WERI-Rb-1 (cell line): ENCODE results near the gene CALML6.

ENCODE experiments used
- DNase-seq: peaks from one replicate; pipeline ENCODE4 v3.0.0-alpha.2; 2020
- H3K27ac ChIP-seq: fragments of 250-450 bp; sonication (Bioruptor Pico); 2 replicates; pipeline ENCODE4 v1.5.1; 2020; ENCODE audit warnings: mild to moderate bottlenecking, moderate library complexity
- H3K27me3 ChIP-seq: fragments of 250-450 bp; sonication (Bioruptor Pico); 2 replicates; pipeline ENCODE4 v1.5.1; 2021; ENCODE audit warnings: mild to moderate bottlenecking, low read depth, moderate library complexity; ENCODE audit not compliant: insufficient read depth, severe bottlenecking
- H3K36me3 ChIP-seq: fragments of 250-450 bp; sonication (Bioruptor Pico); 2 replicates; pipeline ENCODE4 v1.5.1; 2020; ENCODE audit warnings: mild to moderate bottlenecking, moderate library complexity
- H3K4me3 ChIP-seq: 2 replicates; pipeline ENCODE4 v1.5.1; 2011; ENCODE audit warnings: low read depth, mild to moderate bottlenecking, control low read depth, low read length
- H3K9me3 ChIP-seq: fragments of 250-450 bp; sonication (Bioruptor Pico); 2 replicates; pipeline ENCODE4 v1.5.1; 2021; ENCODE audit warnings: mild to moderate bottlenecking, moderate library complexity; ENCODE audit not compliant: severe bottlenecking
- CTCF ChIP-seq: IDR thresholded peaks from 2 replicates; pipeline ENCODE4 v1.5.1; 2011; ENCODE audit warnings: low read depth, mild to moderate bottlenecking, control low read depth, inconsistent platforms, low read length

CALML6 gene

GRCh38 chr1:1924386-1924785 is 9.3 kb downstream of the CALML6 start:
- TF ChIP-seq CTCF: no peak
- Histone ChIP-seq H3K36me3 (no peaks in the 10 kb centered on the region), H3K4me3 (no peak overlapping the region), H3K27me3 (no peaks in the 10 kb centered on the region), H3K27ac (no peak overlapping the region), H3K9me3 (no peaks in the 10 kb centered on the region)
- DNase-seq: no peak

GRCh38 chr1:1924849-1925248 is 9.8 kb downstream of the CALML6 start:
- Histone ChIP-seq H3K27me3 (no peaks in the 10 kb centered on the region), H3K27ac (no peak overlapping the region), H3K9me3 (no peaks in the 10 kb centered on the region), H3K4me3 (no peak overlapping the region), H3K36me3 (no peaks in the 10 kb centered on the region)
- DNase-seq: peak; percentile 4
- TF ChIP-seq CTCF: no peak

DNA sequence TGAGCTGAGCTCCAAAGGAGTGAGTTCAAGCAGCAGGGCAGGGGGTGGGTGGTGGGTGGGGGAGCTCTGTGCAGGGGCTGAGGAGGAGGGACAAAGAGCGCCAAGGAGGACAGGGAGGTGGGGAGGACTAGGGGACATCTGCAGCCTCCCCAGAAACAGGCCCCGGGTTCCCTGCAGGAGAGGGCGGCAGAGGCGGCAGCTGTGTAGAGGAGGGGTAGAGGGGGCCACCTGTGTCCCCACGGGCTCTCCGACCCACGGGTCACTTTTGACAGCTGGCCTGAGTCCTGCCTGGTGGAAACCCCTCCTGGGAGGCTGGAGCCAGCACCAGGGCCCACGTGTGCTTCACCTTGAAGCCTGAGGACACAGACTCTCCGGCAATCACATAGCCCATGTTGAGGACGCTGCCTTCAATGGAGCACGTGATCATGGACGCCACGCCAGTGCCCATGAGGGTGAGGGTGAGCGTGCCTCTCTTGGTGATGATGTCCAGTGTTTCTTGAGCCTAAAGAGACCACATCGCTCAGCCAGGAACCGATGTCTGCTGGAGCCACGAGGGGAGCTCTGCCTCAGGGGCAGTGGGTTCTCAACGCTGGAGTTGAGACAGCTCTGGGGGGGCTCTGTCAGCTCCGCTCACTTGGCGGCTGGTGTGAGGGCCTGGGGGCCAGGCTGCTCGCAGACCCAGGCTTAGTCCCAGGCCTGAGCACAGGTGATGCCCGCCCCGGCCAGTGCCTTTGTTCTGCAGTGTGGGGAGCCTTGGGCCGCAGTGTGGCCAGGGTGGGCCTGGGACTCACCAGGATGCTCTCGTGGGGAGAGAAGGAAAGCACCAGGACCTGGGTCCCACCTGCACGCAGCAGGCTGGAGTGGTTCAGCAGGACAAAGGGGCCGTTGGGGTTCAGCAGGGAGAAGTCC is 10.6 kb downstream of the CALML6 start:
- H3K4me3 ChIP-seq: no peak overlapping the region
- no peak overlapping the region for H3K27ac ChIP-seq
- H3K27me3 ChIP-seq: no peaks in the 10 kb centered on the region
- no peaks in the 10 kb centered on the region for H3K9me3 ChIP-seq
- H3K36me3 ChIP-seq: no peaks in the 10 kb centered on the region
- TF ChIP-seq CTCF: no peak
- peak; percentile 8 for DNase-seq

GRCh38 chr1:1926346-1926811 is 11.3 kb downstream of the CALML6 start:
- H3K27me3 ChIP-seq: no peaks in the 10 kb centered on the region
- no peak for TF ChIP-seq CTCF
- H3K36me3 ChIP-seq: no peaks in the 10 kb centered on the region
- DNase-seq: peak; percentile 6
- no peaks in the 10 kb centered on the region for H3K9me3 ChIP-seq
- H3K4me3 ChIP-seq: no peak overlapping the region
- no peak overlapping the region for H3K27ac ChIP-seq

DNA sequence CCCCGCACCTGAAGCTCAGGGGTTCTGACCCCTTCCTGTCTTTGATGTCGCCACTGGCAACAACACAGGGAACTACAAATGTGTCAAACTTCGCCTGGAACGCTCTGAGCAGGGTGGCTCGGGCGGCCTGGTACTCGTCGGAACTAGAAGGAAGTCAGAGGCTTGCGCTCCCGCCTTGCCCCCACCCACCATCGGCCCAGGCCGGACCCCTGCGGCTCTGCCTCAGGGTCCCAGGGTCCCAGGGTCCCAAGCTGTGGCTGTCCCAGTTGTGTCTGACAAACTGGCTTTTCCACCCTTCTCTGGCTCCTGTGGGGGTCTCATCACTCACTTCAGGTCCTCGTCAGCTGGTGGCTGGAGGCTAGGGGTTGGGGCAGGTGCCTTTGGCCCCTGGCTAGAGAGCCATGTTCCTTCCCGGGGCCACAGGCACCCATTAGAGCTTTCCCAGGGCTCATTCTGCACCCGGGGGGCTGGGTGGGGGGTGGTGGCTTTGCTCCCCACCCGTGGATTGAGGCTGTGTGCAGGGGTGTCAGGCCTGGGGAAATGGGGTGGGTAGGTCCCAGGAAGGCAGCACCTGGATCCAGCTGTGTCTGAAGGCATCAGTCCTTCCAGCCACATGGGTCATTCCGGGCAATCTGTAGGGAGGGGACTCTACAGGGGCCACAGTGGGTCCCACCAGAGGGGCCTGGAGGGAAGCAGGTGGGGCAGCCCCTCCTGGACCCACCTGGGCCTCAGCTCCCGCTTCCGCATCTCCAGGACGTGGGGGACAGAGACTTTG is 12.0 kb downstream of the CALML6 start:
- no peak for TF ChIP-seq CTCF
- Histone ChIP-seq H3K36me3 (no peaks in the 10 kb centered on the region), H3K9me3 (no peaks in the 10 kb centered on the region), H3K4me3 (no peak overlapping the region), H3K27me3 (no peaks in the 10 kb centered on the region), H3K27ac (no peak overlapping the region)
- DNase-seq: peak; percentile 6
